ENCODE data around the gene SLC25A48.

SLC25A48 gene, protein sequence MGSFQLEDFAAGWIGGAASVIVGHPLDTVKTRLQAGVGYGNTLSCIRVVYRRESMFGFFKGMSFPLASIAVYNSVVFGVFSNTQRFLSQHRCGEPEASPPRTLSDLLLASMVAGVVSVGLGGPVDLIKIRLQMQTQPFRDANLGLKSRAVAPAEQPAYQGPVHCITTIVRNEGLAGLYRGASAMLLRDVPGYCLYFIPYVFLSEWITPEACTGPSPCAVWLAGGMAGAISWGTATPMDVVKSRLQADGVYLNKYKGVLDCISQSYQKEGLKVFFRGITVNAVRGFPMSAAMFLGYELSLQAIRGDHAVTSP

DNA sequence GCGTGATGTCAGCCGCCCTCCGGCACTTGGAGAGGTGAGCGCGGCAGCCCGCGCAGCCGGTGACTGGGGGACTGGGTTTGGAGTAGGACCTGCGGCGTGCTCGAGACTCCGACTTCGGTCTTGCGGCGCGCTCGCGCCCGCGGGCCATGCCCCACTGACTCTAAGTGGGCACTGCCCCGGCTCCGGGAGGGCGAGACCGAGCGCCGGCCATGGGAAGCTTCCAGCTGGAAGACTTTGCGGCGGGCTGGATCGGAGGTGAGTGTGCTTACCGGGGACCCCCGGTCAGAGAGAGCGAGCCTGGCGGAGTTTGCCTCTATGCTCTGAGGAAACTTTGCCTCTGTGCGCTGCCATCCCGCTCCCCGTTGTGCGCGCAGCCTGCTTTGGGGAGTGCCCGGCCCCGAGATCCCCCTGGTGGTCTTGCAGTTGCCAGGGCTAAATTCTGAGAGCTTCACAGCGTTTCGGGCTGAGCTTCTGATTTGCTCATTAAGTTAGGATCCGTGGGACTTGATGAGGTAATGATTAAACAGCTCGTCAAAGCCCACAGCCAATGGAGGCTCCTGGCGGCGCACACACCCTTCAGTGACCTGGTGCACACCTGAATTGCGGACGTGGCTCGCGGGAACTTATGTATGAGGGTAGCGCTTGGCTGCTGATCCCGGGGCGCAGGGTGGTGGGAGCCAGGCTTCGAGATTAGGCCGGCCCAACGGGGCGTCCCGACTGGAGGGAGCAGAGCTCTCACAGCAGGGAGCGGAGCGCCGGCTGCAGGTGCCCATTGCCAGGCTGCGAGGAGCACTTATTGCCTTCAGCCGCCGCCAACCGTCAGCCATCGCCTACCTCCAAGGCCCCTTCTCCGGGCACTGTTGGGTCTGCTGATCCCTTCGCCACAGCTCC is at the start of gene SLC25A48:
Gene SLC25A48, plus strand, starts transcription at position 25 of the 891 bp plus-strand sequence. Its CDS starts 185 bp downstream, at position 210.
- H3K4me1 ChIP-seq (ENCODE audit: control insufficient read depth, insufficient read depth, low read length), result peaks cover 9% of the 10 kb centered on the region
- no peak within 1 kb of the TSS for H3K27ac ChIP-seq (ENCODE audit: low read length)
- no peak within 1 kb of the TSS for H3K9ac ChIP-seq (ENCODE audit: low read length in 2 of 2)
- peaks cover 27 to 39% of the 10 kb centered on the region in 2 donors for H3K27me3 ChIP-seq (ENCODE audit: control insufficient read depth in 1 of 2, insufficient read depth in 2 of 2, low read length in 2 of 2)
- peak within 1 kb of the TSS; percentile 63 to 66 for H3K4me3 ChIP-seq (ENCODE audit: low read length in 2 of 2)
- H3K36me3 ChIP-seq (ENCODE audit: control insufficient read depth in 2 of 2, insufficient read depth in 2 of 2, low read length in 2 of 2), result no peaks in the 10 kb centered on the region
- H3K9me3 ChIP-seq (ENCODE audit: control insufficient read depth in 2 of 2, low read length in 2 of 2), result no peaks in the 10 kb centered on the region

GRCh38 chr5:135800656-135801055 is 33.8 kb upstream of the SLC25A48 start:
- no peaks in the 10 kb centered on the region for H3K36me3 ChIP-seq (ENCODE audit: control insufficient read depth in 2 of 2, insufficient read depth in 2 of 2, low read length in 2 of 2)
- H3K27me3 ChIP-seq (ENCODE audit: control insufficient read depth in 1 of 2, insufficient read depth in 2 of 2, low read length in 2 of 2), result peaks cover 0 to 3% of the 10 kb centered on the region in 2 donors
- no peak overlapping the region for H3K4me3 ChIP-seq (ENCODE audit: low read length in 2 of 2)
- H3K4me1 ChIP-seq (ENCODE audit: control insufficient read depth, insufficient read depth, low read length), result no peaks in the 10 kb centered on the region
- H3K27ac ChIP-seq (ENCODE audit: low read length), result no peak overlapping the region
- H3K9me3 ChIP-seq (ENCODE audit: control insufficient read depth in 2 of 2, low read length in 2 of 2), result no peaks in the 10 kb centered on the region
- no peak overlapping the region for H3K9ac ChIP-seq (ENCODE audit: low read length in 2 of 2)

- Histone ChIP-seq H3K4me1 (ENCODE audit: control insufficient read depth, insufficient read depth, low read length) (no peaks in the 10 kb centered on the region), H3K9ac (ENCODE audit: low read length in 2 of 2) (no peak overlapping the region), H3K27ac (ENCODE audit: low read length) (no peak overlapping the region), H3K9me3 (ENCODE audit: control insufficient read depth in 2 of 2, low read length in 2 of 2) (no peaks in the 10 kb centered on the region), H3K27me3 (ENCODE audit: control insufficient read depth in 1 of 2, insufficient read depth in 2 of 2, low read length in 2 of 2) (peaks cover 0 to 7% of the 10 kb centered on the region in 2 donors), H3K36me3 (ENCODE audit: control insufficient read depth in 2 of 2, insufficient read depth in 2 of 2, low read length in 2 of 2) (no peaks in the 10 kb centered on the region), H3K4me3 (ENCODE audit: low read length in 2 of 2) (no peak overlapping the region)
These were observed 24.1 kb upstream of the SLC25A48 start for GRCh38 chr5:135810188-135810943.

DNA sequence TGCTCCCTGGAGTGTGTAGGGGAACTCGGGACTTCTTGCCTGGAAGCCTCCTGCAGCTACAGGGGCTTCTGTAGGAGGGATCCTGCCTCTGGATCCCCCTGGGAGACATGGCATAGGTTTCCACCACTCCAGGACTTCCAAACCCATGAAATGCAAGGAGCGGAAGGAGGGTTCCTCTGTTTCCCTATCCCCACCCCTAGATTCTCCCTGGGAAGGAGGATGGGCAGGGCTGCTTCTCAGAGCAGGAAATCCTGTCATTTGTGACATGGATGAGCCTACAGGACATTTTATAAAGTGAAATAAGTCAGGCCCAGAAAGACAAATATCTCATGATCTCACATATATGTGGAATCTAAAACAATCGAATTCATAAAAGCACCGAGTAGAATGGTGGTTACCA is 23.5 kb upstream of the SLC25A48 start:
- H3K4me1 ChIP-seq (ENCODE audit: control insufficient read depth, insufficient read depth, low read length), result no peaks in the 10 kb centered on the region
- no peak overlapping the region for H3K9ac ChIP-seq (ENCODE audit: low read length in 2 of 2)
- no peak overlapping the region for H3K27ac ChIP-seq (ENCODE audit: low read length)
- H3K27me3 ChIP-seq (ENCODE audit: control insufficient read depth in 1 of 2, insufficient read depth in 2 of 2, low read length in 2 of 2), result peaks cover 0 to 7% of the 10 kb centered on the region in 2 donors
- no peaks in the 10 kb centered on the region for H3K9me3 ChIP-seq (ENCODE audit: control insufficient read depth in 2 of 2, low read length in 2 of 2)
- H3K36me3 ChIP-seq (ENCODE audit: control insufficient read depth in 2 of 2, insufficient read depth in 2 of 2, low read length in 2 of 2), result no peaks in the 10 kb centered on the region
- H3K4me3 ChIP-seq (ENCODE audit: low read length in 2 of 2), result no peak overlapping the region

DNA sequence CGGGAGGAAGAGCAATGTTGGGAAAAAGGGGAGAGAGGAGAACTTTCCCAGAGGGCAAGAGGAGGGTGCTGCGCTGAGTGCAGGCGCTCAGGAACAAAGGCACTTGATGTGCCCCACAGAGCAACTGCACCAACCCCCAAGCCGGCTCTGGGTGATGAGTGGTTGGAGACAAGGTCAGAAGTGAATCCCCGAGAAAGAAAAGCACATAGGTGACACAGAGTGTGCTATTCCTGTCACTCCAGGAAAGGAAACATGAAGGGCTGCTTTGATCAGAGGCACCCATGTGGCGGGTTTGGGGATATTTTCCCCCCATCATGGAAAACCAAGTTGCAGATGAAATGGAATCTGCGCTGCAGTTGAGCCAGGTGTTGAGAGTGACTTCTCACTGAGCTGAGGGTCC is 20.7 kb upstream of the SLC25A48 start:
- Histone ChIP-seq H3K4me1 (ENCODE audit: control insufficient read depth, insufficient read depth, low read length) (no peaks in the 10 kb centered on the region), H3K27me3 (ENCODE audit: control insufficient read depth in 1 of 2, insufficient read depth in 2 of 2, low read length in 2 of 2) (peaks cover 0 to 7% of the 10 kb centered on the region in 2 donors), H3K36me3 (ENCODE audit: control insufficient read depth in 2 of 2, insufficient read depth in 2 of 2, low read length in 2 of 2) (no peaks in the 10 kb centered on the region), H3K9ac (ENCODE audit: low read length in 2 of 2) (no peak overlapping the region), H3K9me3 (ENCODE audit: control insufficient read depth in 2 of 2, low read length in 2 of 2) (no peaks in the 10 kb centered on the region), H3K27ac (ENCODE audit: low read length) (no peak overlapping the region), H3K4me3 (ENCODE audit: low read length in 2 of 2) (no peak overlapping the region)

DNA sequence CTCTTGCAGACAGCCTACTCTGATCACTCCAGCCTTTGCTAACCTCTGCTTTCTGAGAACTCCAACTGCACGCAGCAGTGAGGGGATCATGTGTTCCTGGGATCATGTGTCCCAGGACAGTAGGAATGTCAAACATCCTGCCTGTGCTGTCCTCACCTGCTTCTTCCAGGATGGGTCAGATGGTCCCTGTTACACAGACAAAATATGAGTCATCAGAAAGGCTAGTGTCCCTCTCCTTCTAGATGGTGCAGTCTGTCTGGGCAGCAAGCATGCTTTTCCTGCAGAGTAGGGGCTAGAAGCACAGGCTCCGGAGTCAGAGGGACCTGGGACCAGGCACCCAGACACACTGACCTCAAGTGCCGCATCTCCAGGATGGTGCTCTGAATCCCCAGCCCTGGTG is 20.1 kb upstream of the SLC25A48 start:
- H3K27ac ChIP-seq (ENCODE audit: low read length), result no peak overlapping the region
- no peaks in the 10 kb centered on the region for H3K9me3 ChIP-seq (ENCODE audit: control insufficient read depth in 2 of 2, low read length in 2 of 2)
- H3K4me1 ChIP-seq (ENCODE audit: control insufficient read depth, insufficient read depth, low read length), result no peaks in the 10 kb centered on the region
- H3K4me3 ChIP-seq (ENCODE audit: low read length in 2 of 2), result no peak overlapping the region
- no peak overlapping the region for H3K9ac ChIP-seq (ENCODE audit: low read length in 2 of 2)
- H3K36me3 ChIP-seq (ENCODE audit: control insufficient read depth in 2 of 2, insufficient read depth in 2 of 2, low read length in 2 of 2), result no peaks in the 10 kb centered on the region
- peaks cover 0 to 7% of the 10 kb centered on the region in 2 donors for H3K27me3 ChIP-seq (ENCODE audit: control insufficient read depth in 1 of 2, insufficient read depth in 2 of 2, low read length in 2 of 2)

GRCh38 chr5:135814812-135815211 is 19.7 kb upstream of the SLC25A48 start:
- Histone ChIP-seq H3K36me3 (ENCODE audit: control insufficient read depth in 2 of 2, insufficient read depth in 2 of 2, low read length in 2 of 2) (no peaks in the 10 kb centered on the region), H3K27ac (ENCODE audit: low read length) (no peak overlapping the region), H3K4me3 (ENCODE audit: low read length in 2 of 2) (no peak overlapping the region), H3K9me3 (ENCODE audit: control insufficient read depth in 2 of 2, low read length in 2 of 2) (no peaks in the 10 kb centered on the region), H3K9ac (ENCODE audit: low read length in 2 of 2) (no peak overlapping the region), H3K4me1 (ENCODE audit: control insufficient read depth, insufficient read depth, low read length) (no peaks in the 10 kb centered on the region), H3K27me3 (ENCODE audit: control insufficient read depth in 1 of 2, insufficient read depth in 2 of 2, low read length in 2 of 2) (peaks cover 0 to 7% of the 10 kb centered on the region in 2 donors)

DNA sequence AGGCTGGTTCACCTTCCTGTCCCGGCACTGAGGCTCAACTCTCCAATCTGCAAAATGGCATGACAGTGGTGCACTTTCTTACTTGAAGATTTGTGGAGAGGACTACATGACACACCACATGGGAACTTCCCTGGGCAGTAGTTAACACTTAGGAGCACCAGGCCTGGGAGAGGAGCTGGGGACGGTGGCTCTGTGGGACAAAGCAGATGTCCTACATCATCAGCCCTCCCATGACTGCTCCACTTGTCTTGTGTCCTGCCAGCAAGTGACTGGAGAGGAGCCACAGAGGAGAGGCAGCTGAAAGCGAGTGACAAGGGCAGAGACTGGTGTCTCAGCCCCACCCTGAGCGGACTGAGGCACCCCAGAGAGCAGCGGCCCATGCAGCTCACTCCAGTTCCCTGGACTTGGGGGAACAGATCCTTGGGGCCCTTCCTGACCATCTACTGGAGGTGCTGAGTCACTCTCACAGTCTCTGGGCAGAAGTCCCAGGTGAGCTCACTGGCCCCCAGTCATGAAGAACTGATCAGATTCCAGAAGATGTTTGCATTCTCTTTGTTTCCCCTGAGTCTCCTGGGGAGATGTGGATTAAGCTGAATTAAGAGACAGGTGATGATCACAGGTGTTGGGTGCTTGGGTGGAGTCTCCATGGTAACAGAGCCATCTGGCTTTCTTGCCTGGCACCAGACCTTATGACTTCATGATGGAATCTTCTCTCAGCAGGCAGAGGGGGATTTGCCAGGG is 13.2 kb upstream of the SLC25A48 start:
- H3K27me3 ChIP-seq (ENCODE audit: control insufficient read depth in 1 of 2, insufficient read depth in 2 of 2, low read length in 2 of 2), result no peaks in the 10 kb centered on the region
- no peaks in the 10 kb centered on the region for H3K36me3 ChIP-seq (ENCODE audit: control insufficient read depth in 2 of 2, insufficient read depth in 2 of 2, low read length in 2 of 2)
- no peaks in the 10 kb centered on the region for H3K4me1 ChIP-seq (ENCODE audit: control insufficient read depth, insufficient read depth, low read length)
- H3K27ac ChIP-seq (ENCODE audit: low read length), result no peak overlapping the region
- no peak overlapping the region for H3K9ac ChIP-seq (ENCODE audit: low read length in 2 of 2)
- no peak overlapping the region for H3K4me3 ChIP-seq (ENCODE audit: low read length in 2 of 2)
- no peaks in the 10 kb centered on the region for H3K9me3 ChIP-seq (ENCODE audit: control insufficient read depth in 2 of 2, low read length in 2 of 2)

DNA sequence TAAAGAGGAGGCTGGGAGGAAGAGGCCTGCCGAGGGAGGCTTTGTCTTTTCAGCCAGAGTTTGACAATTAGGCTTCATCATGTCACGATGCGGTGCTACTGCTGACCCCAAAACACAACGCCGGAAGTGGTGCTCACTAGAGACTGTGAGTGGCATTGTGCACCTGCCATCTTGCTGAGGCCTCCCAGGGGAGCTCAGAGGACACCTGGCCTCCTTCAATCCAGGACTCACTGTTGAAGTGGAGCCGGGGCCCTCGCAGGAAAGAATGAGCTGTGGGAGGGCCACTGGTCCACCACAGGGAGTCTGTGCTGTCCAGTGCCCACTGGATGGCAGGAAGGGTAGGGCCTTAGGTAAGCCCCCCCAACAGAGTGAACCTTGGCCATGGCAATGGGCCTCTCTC is 12.7 kb upstream of the SLC25A48 start:
- no peaks in the 10 kb centered on the region for H3K4me1 ChIP-seq (ENCODE audit: control insufficient read depth, insufficient read depth, low read length)
- H3K27ac ChIP-seq (ENCODE audit: low read length), result no peak overlapping the region
- H3K36me3 ChIP-seq (ENCODE audit: control insufficient read depth in 2 of 2, insufficient read depth in 2 of 2, low read length in 2 of 2), result no peaks in the 10 kb centered on the region
- no peak overlapping the region for H3K9ac ChIP-seq (ENCODE audit: low read length in 2 of 2)
- H3K4me3 ChIP-seq (ENCODE audit: low read length in 2 of 2), result no peak overlapping the region
- no peaks in the 10 kb centered on the region for H3K27me3 ChIP-seq (ENCODE audit: control insufficient read depth in 1 of 2, insufficient read depth in 2 of 2, low read length in 2 of 2)
- no peaks in the 10 kb centered on the region for H3K9me3 ChIP-seq (ENCODE audit: control insufficient read depth in 2 of 2, low read length in 2 of 2)

DNA sequence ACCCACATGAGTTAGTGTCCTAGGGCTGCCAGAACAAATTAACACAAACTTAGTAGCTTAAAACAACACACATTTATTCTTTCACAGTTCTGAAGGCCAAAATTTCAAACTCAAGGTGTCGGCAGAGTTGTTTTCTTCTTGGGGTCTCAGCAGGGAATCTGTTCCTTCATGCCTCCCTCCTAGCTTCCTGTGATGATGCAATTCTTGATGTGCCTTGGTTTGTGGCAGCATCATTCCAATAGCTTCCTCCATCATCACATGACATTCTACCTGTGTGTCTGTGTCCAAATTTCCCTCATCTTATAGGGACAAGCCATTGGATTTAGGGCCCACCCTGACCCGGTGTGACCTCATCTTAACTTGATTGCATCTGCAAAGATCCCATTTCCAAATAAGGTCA is 12.2 kb upstream of the SLC25A48 start:
- H3K9me3 ChIP-seq (ENCODE audit: control insufficient read depth in 2 of 2, low read length in 2 of 2), result no peaks in the 10 kb centered on the region
- H3K27ac ChIP-seq (ENCODE audit: low read length), result no peak overlapping the region
- H3K4me1 ChIP-seq (ENCODE audit: control insufficient read depth, insufficient read depth, low read length), result no peaks in the 10 kb centered on the region
- no peaks in the 10 kb centered on the region for H3K36me3 ChIP-seq (ENCODE audit: control insufficient read depth in 2 of 2, insufficient read depth in 2 of 2, low read length in 2 of 2)
- no peak overlapping the region for H3K9ac ChIP-seq (ENCODE audit: low read length in 2 of 2)
- H3K27me3 ChIP-seq (ENCODE audit: control insufficient read depth in 1 of 2, insufficient read depth in 2 of 2, low read length in 2 of 2), result no peaks in the 10 kb centered on the region
- no peak overlapping the region for H3K4me3 ChIP-seq (ENCODE audit: low read length in 2 of 2)

Data from stomach smooth muscle (tissue), 2 donors.